ENCODE measurements around the gene CFAP92.
"Not testable (repeated sequence)": the region's sequence is repeated elsewhere in the genome, so short reads cannot be mapped to it uniquely, and the experiment has no call there.

The CFAP92 gene

GRCh38 chr3:128945041-128945877, 48.6 kb downstream of the CFAP92 start:
- no peak for DNase-seq (ENCODE audit: low spot score)

GRCh38 chr3:128942161-128942952, 51.5 kb downstream of the CFAP92 start:
- FAIRE-seq: no peak

More at GRCh38 chr3:128945041-128945877, 48.6 kb downstream of the CFAP92 start:
- no peak for FAIRE-seq

GRCh38 chr3:128940252-128940651, 53.6 kb downstream of the CFAP92 start:
- no peak for FAIRE-seq

More at GRCh38 chr3:128942161-128942952, 51.5 kb downstream of the CFAP92 start:
- DNase-seq (ENCODE audit: low spot score): peak; percentile 42

GRCh38 chr3:128936341-128936740, 57.5 kb downstream of the CFAP92 start:
- no peak for DNase-seq (ENCODE audit: low spot score)
- FAIRE-seq: peak; percentile 59

More at GRCh38 chr3:128940252-128940651, 53.6 kb downstream of the CFAP92 start:
- DNase-seq (ENCODE audit: low spot score): no peak

- DNase-seq (ENCODE audit: low spot score): no peak
- FAIRE-seq: no peak
Observed at GRCh38 chr3:128935922-128936321, 58.0 kb downstream of the CFAP92 start.

- no peak for DNase-seq (ENCODE audit: low spot score)
- FAIRE-seq: no peak
Observed at GRCh38 chr3:128933922-128934253, 60.0 kb downstream of the CFAP92 start.

GRCh38 chr3:128933213-128933921, 60.5 kb downstream of the CFAP92 start:
- FAIRE-seq (no peak), DNase-seq (ENCODE audit: low spot score) (no peak)

- no peak for FAIRE-seq
- DNase-seq (ENCODE audit: low spot score): no peak
Observed at GRCh38 chr3:128932516-128933212, 61.2 kb downstream of the CFAP92 start.

GRCh38 chr3:128931046-128931445, 62.8 kb downstream of the CFAP92 start:
- FAIRE-seq (no peak), DNase-seq (ENCODE audit: low spot score) (no peak)

GRCh38 chr3:128929364-128929763, 64.5 kb downstream of the CFAP92 start:
- DNase-seq (ENCODE audit: low spot score): no peak
- FAIRE-seq: no peak

- not testable (repeated sequence) for FAIRE-seq; DNase-seq (ENCODE audit: low spot score)
Observed at GRCh38 chr3:128923986-128924385, 69.9 kb downstream of the CFAP92 start.

GRCh38 chr3:128923576-128923975, 70.3 kb downstream of the CFAP92 start:
- FAIRE-seq (no peak), DNase-seq (ENCODE audit: low spot score) (no peak)

- DNase-seq (ENCODE audit: low spot score) (no peak), FAIRE-seq (no peak)
Observed at GRCh38 chr3:128922804-128923459, 70.9 kb downstream of the CFAP92 start.

GRCh38 chr3:128919988-128920387, 73.9 kb downstream of the CFAP92 start:
- DNase-seq (ENCODE audit: low spot score) (no peak), FAIRE-seq (no peak)

- DNase-seq (ENCODE audit: low spot score) (no peak), FAIRE-seq (no peak)
Observed at GRCh38 chr3:128917291-128917690, 76.6 kb downstream of the CFAP92 start.

- no peak for FAIRE-seq
- no peak for DNase-seq (ENCODE audit: low spot score)
Observed at GRCh38 chr3:128914966-128915645, 78.8 kb downstream of the CFAP92 start.

GRCh38 chr3:128911911-128912310, 82.0 kb downstream of the CFAP92 start:
- DNase-seq (ENCODE audit: low spot score) (no peak), FAIRE-seq (no peak)

GRCh38 chr3:128910006-128910405, 83.9 kb downstream of the CFAP92 start:
- DNase-seq (ENCODE audit: low spot score): no peak
- no peak for FAIRE-seq

- FAIRE-seq (no peak), DNase-seq (ENCODE audit: low spot score) (no peak)
Observed at GRCh38 chr3:128908951-128909350, 84.9 kb downstream of the CFAP92 start.
